ENCODE data around the gene NTS.

Gene NTS

DNA sequence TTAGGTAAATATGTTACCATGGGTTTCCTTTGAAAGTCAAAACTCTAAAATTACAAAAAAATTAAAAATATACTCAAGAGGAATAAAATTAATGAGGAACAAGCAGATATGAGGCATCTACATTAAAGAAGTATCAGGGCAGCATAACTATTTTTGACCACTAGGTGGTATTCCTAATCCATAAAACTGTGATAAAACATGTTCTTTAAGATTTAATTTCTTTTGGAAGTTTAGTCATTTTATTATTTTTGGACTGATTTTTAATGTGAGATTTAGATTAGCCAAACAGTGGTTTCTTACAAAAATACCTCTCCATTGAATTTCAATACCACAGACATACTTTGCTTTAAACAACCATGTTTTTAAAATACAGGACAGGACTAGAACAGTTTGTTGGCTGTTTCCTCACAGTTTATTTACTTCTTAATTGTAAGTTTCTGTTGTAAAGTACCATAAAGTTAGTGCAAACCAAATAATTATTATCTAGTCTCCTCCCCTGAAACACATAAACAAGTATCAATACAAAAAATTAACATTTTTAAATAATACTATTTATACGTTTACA, 49.8 kb downstream of the NTS start:
- no peak for DNase-seq (ENCODE audit: low spot score)

DNA sequence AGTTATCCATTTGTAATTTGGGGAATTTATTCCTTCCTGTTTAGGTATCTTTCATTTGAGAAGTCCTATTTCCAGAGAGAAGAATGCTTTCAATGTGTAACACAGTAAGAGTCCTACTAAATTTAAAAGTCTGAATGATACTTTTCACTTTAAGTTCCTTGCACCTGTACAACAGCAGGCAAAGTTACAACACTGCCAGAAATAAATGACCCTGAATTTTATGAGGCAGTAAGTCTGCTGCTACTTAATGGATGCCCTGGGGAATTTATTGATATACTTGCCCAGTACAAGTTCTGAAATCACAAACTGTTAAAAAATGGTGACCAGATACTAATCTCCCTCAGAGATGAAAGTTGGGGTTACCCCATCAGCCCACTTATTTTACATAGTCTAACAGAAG, 53.1 kb downstream of the NTS start:
- DNase-seq (ENCODE audit: low spot score), result no peak
